Raji (cell line): ENCODE data around the gene PNPLA1.

Experiments used
- POLR2A ChIP-seq: IDR thresholded peaks from 2 replicates; pipeline ENCODE4 v1.6.1; 2011; ENCODE audit warnings: low read depth, low read length, control low read depth; ENCODE audit not compliant: insufficient read depth

The PNPLA1 gene

GRCh38 chr6:36241728-36242127 is 28.1 kb upstream of the PNPLA1 start:
- TF ChIP-seq POLR2A, result no peak

DNA sequence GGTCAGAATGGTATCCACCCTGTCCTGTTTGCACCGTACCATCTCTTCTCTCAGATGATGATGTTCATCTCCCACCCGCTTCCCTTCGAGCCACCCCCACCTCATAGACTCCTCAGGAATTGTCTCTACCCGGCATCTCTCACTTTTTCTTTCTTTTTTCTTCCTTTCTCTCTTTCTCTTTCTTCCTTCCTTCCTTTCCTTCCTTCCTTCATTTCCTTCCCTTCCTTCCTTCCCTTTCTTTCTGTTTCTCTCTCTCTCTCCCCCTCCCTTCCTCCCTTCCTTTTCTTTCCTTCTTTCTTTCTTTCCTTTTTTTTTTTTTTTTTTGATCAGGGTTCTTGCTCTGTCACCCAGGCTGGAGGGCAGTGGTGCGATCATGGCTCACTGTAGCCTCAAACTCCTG is 27.7 kb upstream of the PNPLA1 start:
- TF ChIP-seq POLR2A, result no peak

GRCh38 chr6:36242626-36243025 is 27.2 kb upstream of the PNPLA1 start:
- no peak for TF ChIP-seq POLR2A

DNA sequence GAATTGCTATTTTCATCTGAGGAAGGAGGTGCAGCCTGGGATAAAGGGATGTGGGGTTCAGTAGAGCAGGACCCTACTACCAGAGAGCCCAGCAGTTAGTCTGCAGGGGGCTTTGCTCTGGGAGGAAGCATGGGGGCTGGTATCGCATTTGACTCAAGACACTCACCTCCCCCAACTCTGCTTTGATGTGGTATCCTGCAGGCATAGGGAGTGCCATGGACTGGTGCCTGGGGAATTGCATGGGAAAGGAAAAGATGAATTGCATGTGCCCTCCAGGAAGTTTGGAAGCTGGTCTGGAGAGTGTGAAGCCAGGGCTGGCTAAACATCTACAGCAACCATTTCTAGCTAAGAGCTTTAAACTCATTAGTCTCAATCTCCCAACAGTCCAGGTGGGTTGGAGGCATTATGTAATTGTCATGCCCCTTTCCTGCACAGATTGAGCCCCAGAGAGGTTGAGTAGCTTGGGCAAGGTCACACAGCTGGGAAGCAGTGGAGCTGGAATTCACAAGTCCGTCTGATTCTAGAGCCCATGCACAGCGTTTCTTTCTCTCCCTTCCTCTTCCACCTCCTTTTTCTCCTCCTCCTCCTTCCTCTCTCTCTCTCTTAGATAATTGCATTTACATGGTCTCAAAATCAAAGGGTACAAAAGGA is 26.2 kb upstream of the PNPLA1 start:
- TF ChIP-seq POLR2A, result no peak

- no peak for TF ChIP-seq POLR2A
These were observed 25.1 kb upstream of the PNPLA1 start for GRCh38 chr6:36244641-36245280.

- no peak for TF ChIP-seq POLR2A
These were observed 24.2 kb upstream of the PNPLA1 start for GRCh38 chr6:36245572-36246061.

DNA sequence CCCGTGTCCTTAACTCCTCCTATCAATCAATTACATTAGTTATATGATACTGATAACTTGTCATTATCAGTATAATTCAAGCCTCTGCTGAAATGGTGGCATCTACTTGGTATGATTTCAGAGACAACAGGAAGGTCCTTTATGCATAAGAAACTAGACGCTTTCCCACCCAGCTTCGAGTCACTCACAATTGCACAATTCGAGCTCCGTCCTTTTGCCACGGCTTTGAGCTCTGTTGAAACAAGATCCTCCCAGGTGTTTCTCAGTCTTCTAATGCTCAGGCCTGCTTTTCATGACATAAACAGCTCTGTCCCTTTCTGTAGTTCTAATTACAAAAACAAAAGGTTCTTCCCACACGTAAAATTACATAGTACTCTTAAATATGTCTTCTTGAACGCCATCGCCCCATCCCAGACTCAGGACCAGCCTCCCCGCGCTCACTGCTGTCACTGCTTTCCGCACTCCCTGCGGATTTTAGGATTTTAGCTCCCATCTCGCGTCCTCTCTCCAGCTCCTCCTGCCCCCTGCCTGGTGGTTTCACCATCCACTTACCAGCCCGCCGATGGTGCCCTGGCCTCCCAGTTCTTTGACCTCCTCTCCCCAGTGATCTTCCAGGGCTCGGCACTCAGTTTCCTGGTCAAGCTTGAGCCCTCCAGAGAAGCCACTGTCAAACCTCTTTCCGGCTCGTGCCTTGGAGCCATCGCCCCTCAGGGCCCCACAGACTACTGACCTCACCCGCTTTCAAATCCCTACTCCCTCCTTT is 23.2 kb upstream of the PNPLA1 start:
- TF ChIP-seq POLR2A, result no peak

GRCh38 chr6:36247693-36248092 is 22.2 kb upstream of the PNPLA1 start:
- no peak for TF ChIP-seq POLR2A

DNA sequence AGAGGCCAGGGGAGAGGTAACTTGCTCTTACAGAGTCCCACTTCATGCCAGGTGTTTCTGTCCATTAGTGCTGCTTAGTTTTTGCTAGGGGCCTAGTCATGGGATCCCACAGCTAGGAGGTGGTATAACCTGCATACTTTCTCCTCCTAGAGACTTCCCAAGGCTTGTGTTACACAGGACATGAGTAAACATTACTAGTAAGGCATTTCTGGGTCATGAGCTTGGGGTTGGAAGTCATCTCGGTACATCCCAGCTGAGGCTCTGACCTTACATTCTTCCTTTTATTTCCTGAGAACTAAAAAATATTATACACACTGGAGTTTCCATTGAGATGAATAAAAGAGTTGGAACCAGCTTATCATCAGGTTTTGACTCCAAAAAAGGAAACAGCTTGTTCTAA is 20.9 kb upstream of the PNPLA1 start:
- no peak for TF ChIP-seq POLR2A

DNA sequence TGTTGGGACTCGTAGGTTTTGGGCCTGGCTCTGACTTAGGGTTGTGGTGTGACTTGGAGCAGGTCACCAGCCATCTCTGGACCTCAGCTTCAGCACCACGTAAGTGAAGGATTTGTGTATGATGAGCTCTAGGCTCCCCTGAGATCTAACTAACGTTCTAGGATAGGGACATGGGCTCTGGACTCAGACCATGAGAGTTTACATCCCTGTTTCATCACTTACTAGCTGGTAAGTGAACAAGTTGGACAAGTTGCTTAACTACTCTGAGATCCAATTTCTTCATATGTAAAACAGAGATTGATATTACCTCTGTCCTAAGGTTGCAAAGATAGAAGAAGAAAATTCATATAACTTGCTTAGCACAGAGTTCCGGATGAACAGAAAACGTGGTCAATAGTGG is 20.3 kb upstream of the PNPLA1 start:
- no peak for TF ChIP-seq POLR2A

GRCh38 chr6:36252005-36252404 is 17.9 kb upstream of the PNPLA1 start:
- no peak for TF ChIP-seq POLR2A

DNA sequence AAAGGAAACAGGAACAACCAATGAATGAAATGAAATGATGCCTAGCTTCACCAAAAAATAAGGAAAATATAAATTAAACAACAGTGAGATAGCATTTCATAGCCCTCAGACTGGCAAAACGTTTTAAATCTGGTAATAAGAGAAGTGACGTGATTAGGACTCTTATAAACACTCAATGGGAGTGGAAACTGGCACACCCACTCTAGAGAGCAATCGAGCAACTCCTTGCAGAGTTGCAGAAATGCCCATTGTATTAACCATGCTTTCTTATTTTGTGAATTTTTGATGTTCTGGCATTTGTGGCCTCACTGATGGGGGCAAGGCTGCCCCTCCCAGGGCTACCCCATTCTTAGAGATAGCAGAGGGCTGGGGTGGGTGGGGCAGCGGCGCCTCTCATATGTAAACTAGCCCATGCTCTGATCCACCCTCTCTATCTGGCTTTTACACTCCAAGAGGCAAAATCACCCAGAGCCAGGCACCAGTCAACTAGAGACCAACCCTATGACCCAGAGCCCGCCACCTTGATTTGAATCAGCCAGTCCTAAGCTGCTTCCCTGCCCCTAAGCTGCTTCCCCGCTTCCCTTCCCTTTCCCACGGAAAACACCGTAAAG is 6.4 kb upstream of the PNPLA1 start:
- no peak for TF ChIP-seq POLR2A

DNA sequence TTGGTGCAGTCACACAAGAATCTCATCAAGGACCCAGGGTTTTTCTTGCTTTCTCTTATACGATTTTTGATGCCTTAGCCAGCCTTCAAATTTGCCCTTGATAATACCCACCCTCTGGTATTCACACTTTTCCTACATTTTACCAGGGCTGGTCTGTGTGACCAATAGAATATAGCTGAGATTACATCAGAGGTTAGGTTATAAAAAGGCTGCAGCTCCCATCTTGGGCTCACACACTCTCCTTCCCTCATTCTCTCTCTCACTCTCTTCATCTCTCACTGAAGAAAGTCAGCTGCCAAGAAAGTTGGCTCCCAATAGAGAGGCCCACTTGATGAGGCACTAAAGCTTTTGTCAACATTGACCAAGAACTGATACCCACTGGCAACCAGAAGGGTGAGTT is 4.1 kb upstream of the PNPLA1 start:
- no peak for TF ChIP-seq POLR2A

GRCh38 chr6:36266913-36267644 is 2.8 kb upstream of the PNPLA1 start:
- no peak for TF ChIP-seq POLR2A
